Endothelial cell (in vitro differentiated cells): ENCODE measurements around the gene PDZD8. TPM values are rescaled to one million over a fixed set of nuclear protein-coding genes. Genes with fewer than 3 reads are reported as not detected.
"Not testable (repeated sequence)": the region's sequence is repeated elsewhere in the genome, so short reads cannot be mapped to it uniquely, and the experiment has no call there.

ENCODE experiments used
- DNase-seq: peaks from one replicate; pipeline ENCODE4 v3.0.0; 2021; ENCODE audit warnings: low spot score
- H3K27ac Mint-ChIP-seq: one replicate; pipeline ENCODE4 v1.8.0; 2021; ENCODE audit warnings: mixed read lengths, inconsistent platforms; ENCODE audit not compliant: unreplicated experiment
- H3K27me3 Mint-ChIP-seq: one replicate; pipeline ENCODE4 v1.8.0; 2021; ENCODE audit warnings: mild to moderate bottlenecking, moderate library complexity, mixed read lengths, inconsistent platforms; ENCODE audit not compliant: unreplicated experiment
- H3K36me3 Mint-ChIP-seq: one replicate; pipeline ENCODE4 v1.8.0; 2021; ENCODE audit warnings: mild to moderate bottlenecking, low read depth, mixed read lengths, inconsistent platforms; ENCODE audit not compliant: unreplicated experiment
- H3K4me1 Mint-ChIP-seq: one replicate; pipeline ENCODE4 v1.8.0; 2021; ENCODE audit warnings: mild to moderate bottlenecking, mixed read lengths, inconsistent platforms; ENCODE audit not compliant: unreplicated experiment
- H3K4me3 Mint-ChIP-seq: one replicate; pipeline ENCODE4 v1.8.0; 2021; ENCODE audit warnings: mild to moderate bottlenecking, mixed read lengths, inconsistent platforms; ENCODE audit not compliant: unreplicated experiment
- H3K9me3 Mint-ChIP-seq: one replicate; pipeline ENCODE4 v1.8.0; 2021; ENCODE audit warnings: mixed read lengths, inconsistent platforms; ENCODE audit not compliant: unreplicated experiment
- CTCF ChIP-seq: fragments of 200-600 bp; sonication (generic); IDR thresholded peaks from one replicate; pipeline ENCODE4 v1.5.0; 2021; ENCODE audit warnings: antibody characterized with exemption; ENCODE audit not compliant: unreplicated experiment
- total RNA-seq: library from RNA; stranded (reverse); fragmentation: NEBNext Ultra II Directional; extraction: Animal tissue kit (Norgen Biotek cat#: 25700); gene quantifications from one replicate; pipeline ENCODE4 v1.2.1, GENCODE V29; 2021; ENCODE audit not compliant: unreplicated experiment

PDZD8 gene
- total RNA-seq, 1 donor from 2014 or later, result 25.6 TPM

GRCh38 chr10:117294039-117294645 lies 81.1 kb downstream of the PDZD8 start:
- no peak overlapping the region for H3K4me3 Mint-ChIP-seq
- H3K36me3 Mint-ChIP-seq, result no peaks in the 10 kb centered on the region
- no peak for DNase-seq
- no peak for TF ChIP-seq CTCF
- H3K27me3 Mint-ChIP-seq, result no peaks in the 10 kb centered on the region
- H3K9me3 Mint-ChIP-seq, result no peaks in the 10 kb centered on the region
- H3K4me1 Mint-ChIP-seq, result no peaks in the 10 kb centered on the region
- no peak overlapping the region for H3K27ac Mint-ChIP-seq

- H3K9me3 Mint-ChIP-seq, H3K27ac Mint-ChIP-seq, DNase-seq, H3K36me3 Mint-ChIP-seq, H3K4me1 Mint-ChIP-seq, H3K27me3 Mint-ChIP-seq, H3K4me3 Mint-ChIP-seq: not testable (repeated sequence)
Observed at GRCh38 chr10:117290872-117291271, 84.4 kb downstream of the PDZD8 start.

- no peaks in the 10 kb centered on the region for H3K4me1 Mint-ChIP-seq
- H3K36me3 Mint-ChIP-seq, result peaks cover 6% of the 10 kb centered on the region
- H3K4me3 Mint-ChIP-seq, result peak overlapping the region; percentile 5
- TF ChIP-seq CTCF, result no peak
- no peak overlapping the region for H3K27ac Mint-ChIP-seq
- DNase-seq, result no peak
- peaks cover 2% of the 10 kb centered on the region for H3K27me3 Mint-ChIP-seq
- no peaks in the 10 kb centered on the region for H3K9me3 Mint-ChIP-seq
Observed at GRCh38 chr10:117284716-117285494, 90.3 kb downstream of the PDZD8 start.

GRCh38 chr10:117277675-117278074 lies 97.6 kb downstream of the PDZD8 start:
- Mint-ChIP-seq H3K9me3 (no peaks in the 10 kb centered on the region), H3K4me1 (peaks cover 2% of the 10 kb centered on the region), H3K36me3 (no peaks in the 10 kb centered on the region), H3K27ac (no peak overlapping the region), H3K27me3 (peaks cover 2% of the 10 kb centered on the region), H3K4me3 (no peak overlapping the region)
- DNase-seq, result no peak
- TF ChIP-seq CTCF, result no peak

GRCh38 chr10:117275121-117275520 lies 100.1 kb downstream of the PDZD8 start:
- H3K4me1 Mint-ChIP-seq, result peaks cover 3% of the 10 kb centered on the region
- H3K4me3 Mint-ChIP-seq, result no peak overlapping the region
- no peaks in the 10 kb centered on the region for H3K9me3 Mint-ChIP-seq
- no peak overlapping the region for H3K27ac Mint-ChIP-seq
- no peak for TF ChIP-seq CTCF
- DNase-seq, result no peak
- no peaks in the 10 kb centered on the region for H3K36me3 Mint-ChIP-seq
- no peaks in the 10 kb centered on the region for H3K27me3 Mint-ChIP-seq
